ENCODE measurements around the gene STK33. TPM values are rescaled to one million over a fixed set of nuclear protein-coding genes. Genes with fewer than 3 reads are reported as not detected.
A peak's percentile ranks its signal among the peaks of the same experiment; 100 is the strongest.

The STK33 gene
- total RNA-seq, 2 donors from 2014 or later: 7.3 to 14.8 TPM

DNA sequence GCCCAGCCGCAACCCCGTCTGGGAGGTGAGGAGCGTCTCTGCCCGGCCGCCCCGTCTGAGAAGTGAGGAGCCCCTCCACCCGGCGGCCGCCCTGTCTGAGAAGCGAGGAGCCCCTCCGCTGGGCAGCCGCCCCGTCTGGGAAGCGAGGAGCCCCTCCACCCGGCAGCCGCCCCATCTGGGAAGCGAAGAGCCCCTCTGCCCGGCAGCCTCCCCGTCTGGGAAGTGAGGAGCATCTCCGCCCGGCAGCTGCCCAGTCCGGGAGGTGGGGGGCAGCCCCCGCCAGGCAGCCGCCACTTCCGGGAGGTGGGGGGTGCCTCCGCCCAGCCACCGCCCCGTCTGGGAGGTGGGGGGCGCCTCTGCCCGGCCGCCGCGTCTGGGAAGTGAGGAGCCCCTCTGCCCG lies 70.6 kb downstream of the STK33 start:
- H3K27ac ChIP-seq: no peak overlapping the region
- no peak for ATAC-seq
- no peaks in the 10 kb centered on the region for H3K4me1 ChIP-seq
- no peaks in the 10 kb centered on the region for H3K36me3 ChIP-seq (replicated peaks in 1 of 2; ENCODE audit: insufficient read depth in 1 of 2, low read depth in 2 of 2)
- 94 to 97% methylated on average over 6 to 8 of the region's 34 CpGs for WGBS, 2 donors
- no peak for TF ChIP-seq POLR2A (IDR thresholded peaks at IDR 0.05)
- TF ChIP-seq, protein P1, sequence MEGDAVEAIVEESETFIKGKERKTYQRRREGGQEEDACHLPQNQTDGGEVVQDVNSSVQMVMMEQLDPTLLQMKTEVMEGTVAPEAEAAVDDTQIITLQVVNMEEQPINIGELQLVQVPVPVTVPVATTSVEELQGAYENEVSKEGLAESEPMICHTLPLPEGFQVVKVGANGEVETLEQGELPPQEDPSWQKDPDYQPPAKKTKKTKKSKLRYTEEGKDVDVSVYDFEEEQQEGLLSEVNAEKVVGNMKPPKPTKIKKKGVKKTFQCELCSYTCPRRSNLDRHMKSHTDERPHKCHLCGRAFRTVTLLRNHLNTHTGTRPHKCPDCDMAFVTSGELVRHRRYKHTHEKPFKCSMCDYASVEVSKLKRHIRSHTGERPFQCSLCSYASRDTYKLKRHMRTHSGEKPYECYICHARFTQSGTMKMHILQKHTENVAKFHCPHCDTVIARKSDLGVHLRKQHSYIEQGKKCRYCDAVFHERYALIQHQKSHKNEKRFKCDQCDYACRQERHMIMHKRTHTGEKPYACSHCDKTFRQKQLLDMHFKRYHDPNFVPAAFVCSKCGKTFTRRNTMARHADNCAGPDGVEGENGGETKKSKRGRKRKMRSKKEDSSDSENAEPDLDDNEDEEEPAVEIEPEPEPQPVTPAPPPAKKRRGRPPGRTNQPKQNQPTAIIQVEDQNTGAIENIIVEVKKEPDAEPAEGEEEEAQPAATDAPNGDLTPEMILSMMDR (IDR thresholded peaks at IDR 0.05): no peak
- DNase-seq: no peak
- H3K9me3 ChIP-seq: no peaks in the 10 kb centered on the region
- intact Hi-C loops (cut with DNase I): no loop called here
- no peak overlapping the region for H3K4me3 ChIP-seq
- H3K27me3 ChIP-seq: no peaks in the 10 kb centered on the region

DNA sequence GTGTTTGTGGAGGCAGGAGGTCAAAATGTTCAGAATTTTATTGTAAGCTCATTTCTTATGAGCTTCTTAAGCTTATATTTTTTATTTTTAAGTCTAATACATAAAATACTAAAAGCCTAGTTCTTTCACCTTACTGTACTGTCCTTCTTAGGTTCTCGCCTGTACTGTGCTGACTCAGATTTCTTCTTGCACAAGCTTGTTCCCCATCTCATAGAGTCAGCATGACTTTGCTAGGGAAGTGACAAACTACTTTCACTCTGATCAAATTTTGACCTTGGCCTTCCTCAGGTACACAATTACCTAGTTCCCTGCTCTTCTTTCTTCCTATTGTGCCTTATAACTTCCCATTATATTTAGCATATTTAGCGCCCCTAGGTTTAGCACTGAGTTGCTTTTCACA lies 81.5 kb downstream of the STK33 start:
- no peak overlapping the region for H3K27ac ChIP-seq
- DNase-seq (no peak), ATAC-seq (no peak)
- no peaks in the 10 kb centered on the region for H3K36me3 ChIP-seq (replicated peaks in 1 of 2; ENCODE audit: insufficient read depth in 1 of 2, low read depth in 2 of 2)
- WGBS, 2 donors: 90 to 95% methylated on average over 2 of the region's 2 CpGs
- TF ChIP-seq, protein P1 (IDR thresholded peaks at IDR 0.05): no peak
- H3K4me3 ChIP-seq: no peak overlapping the region
- no peaks in the 10 kb centered on the region for H3K4me1 ChIP-seq
- intact Hi-C loops (cut with DNase I): no loop called here
- no peaks in the 10 kb centered on the region for H3K27me3 ChIP-seq
- no peaks in the 10 kb centered on the region for H3K9me3 ChIP-seq

DNA sequence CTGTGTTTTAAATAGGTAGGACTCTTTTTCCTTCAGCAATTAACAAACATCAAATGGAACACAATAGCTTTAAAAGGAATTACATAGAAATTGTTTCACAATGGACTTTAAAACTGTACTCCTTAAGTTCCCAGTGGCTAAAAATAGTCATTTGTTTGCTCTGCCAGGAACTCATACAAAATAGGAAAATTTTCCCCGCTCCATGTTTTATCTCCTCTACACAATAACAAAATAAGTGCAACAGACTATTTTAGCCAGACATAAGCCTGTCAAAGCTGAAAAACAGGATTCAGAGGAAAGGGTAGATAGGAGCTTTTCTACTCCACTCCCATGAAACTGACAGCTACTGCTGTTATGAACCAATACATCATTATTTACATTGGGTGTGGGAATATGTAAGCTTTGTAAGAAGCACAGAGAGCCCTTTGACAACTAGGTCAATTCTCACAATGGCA lies 90.1 kb downstream of the STK33 start:
- Histone ChIP-seq H3K4me3 (no peak overlapping the region), H3K36me3 (replicated peaks in 1 of 2; ENCODE audit: insufficient read depth in 1 of 2, low read depth in 2 of 2) (no peaks in the 10 kb centered on the region), H3K4me1 (peaks cover 9% of the 10 kb centered on the region), H3K27me3 (no peaks in the 10 kb centered on the region), H3K9me3 (no peaks in the 10 kb centered on the region), H3K27ac (peak overlapping the region in 1 of 4 donors; percentile 18)
- DNase-seq: no peak
- 19 to 34% methylated on average over 1 of the region's 1 CpG for WGBS, 2 donors
- peak; percentile 33 for ATAC-seq
- TF ChIP-seq, protein P1 (IDR thresholded peaks at IDR 0.05): no peak
- no peak for TF ChIP-seq POLR2A (IDR thresholded peaks at IDR 0.05)
- intact Hi-C loops (cut with DNase I): no loop called here

DNA sequence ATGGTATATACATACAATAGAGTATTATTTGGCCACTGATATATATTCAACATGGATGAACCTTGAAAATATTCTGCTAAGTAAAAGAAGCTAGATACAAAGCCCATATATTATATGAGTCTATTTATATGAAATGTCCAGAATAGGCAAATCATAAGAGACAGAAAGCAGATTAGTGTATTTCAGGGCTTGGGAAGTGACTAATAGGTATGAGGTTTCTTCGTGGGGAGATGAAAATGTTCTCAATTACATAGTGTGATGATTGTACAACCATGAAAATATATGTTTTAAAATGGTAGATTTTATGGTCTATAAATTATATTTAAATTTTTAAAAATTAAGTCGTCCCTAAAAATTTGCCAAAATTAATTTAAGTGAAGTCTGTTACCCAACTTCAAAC lies 92.2 kb downstream of the STK33 start:
- no peak for TF ChIP-seq POLR2A (IDR thresholded peaks at IDR 0.05)
- TF ChIP-seq, protein P1 (IDR thresholded peaks at IDR 0.05): no peak
- 91 to 97% methylated on average over 2 of the region's 2 CpGs for WGBS, 2 donors
- intact Hi-C loops (cut with DNase I): no loop called here

DNA sequence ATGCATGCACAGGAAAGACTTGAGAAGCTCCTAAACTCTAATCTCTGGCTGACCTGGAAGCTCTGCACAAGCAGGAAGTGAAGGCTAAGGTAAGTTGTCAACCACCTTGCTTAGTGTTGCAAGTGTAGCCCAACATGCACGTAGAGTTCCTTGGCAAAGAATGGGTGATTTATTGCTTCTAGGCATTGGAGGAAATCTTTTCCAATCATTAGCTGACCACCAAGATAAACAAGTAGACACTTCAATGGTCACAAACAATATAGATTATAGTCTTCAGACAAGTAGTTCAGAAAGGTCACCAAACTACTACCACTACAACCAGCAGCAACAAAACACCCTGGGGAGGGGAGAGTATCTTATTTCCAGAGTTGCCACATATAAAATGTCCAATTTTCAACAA lies 105.6 kb downstream of the STK33 start:
- 87 to 92% methylated on average over 1 of the region's 1 CpG for WGBS, 2 donors
- ATAC-seq (no peak), DNase-seq (no peak)
- Histone ChIP-seq H3K9me3 (peaks cover 0 to 4% (median 0%) of the 10 kb centered on the region in 3 donors), H3K4me3 (no peak overlapping the region), H3K36me3 (replicated peaks in 1 of 2; ENCODE audit: insufficient read depth in 1 of 2, low read depth in 2 of 2) (no peaks in the 10 kb centered on the region), H3K27me3 (no peaks in the 10 kb centered on the region), H3K27ac (no peak overlapping the region), H3K4me1 (no peaks in the 10 kb centered on the region)
- no peak for TF ChIP-seq POLR2A (IDR thresholded peaks at IDR 0.05)
- TF ChIP-seq, protein P1 (IDR thresholded peaks at IDR 0.05): no peak
- intact Hi-C loops (cut with DNase I): no loop called here

More for the DNA sequence above, 92.2 kb downstream of the STK33 start:
- Histone ChIP-seq H3K9me3 (no peaks in the 10 kb centered on the region), H3K4me3 (no peak overlapping the region), H3K36me3 (replicated peaks in 1 of 2; ENCODE audit: insufficient read depth in 1 of 2, low read depth in 2 of 2) (no peaks in the 10 kb centered on the region), H3K27ac (no peak overlapping the region), H3K4me1 (peaks cover 9% of the 10 kb centered on the region), H3K27me3 (no peaks in the 10 kb centered on the region)
- no peak for ATAC-seq
- DNase-seq: no peak

Measured in body of pancreas (tissue), 4 donors.